Measurements from ENCODE around the gene DGKB.

DGKB gene

DNA sequence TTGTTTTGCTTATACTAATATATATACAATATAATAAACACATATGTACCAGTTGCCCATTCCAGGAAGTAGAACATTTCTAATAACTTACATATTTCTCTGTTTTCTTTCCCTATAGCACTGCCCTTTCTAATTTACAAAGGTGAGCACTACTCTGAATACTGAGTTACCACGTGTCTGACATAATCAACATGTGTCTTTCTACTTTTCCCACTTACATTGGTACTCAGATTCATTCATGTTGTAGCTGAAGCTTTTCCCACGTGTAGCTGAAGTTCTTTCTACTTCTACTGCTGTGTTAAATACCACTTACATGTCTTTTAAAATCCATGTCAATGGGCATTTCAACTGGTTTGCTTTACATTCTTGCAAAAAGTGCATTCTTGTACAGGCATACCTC, 317.3 kb downstream of the DGKB start:
- no peak overlapping the region for H3K4me3 ChIP-seq (replicated peaks; ENCODE audit: low read depth, low read length)
- DNase-seq (ENCODE audit: extremely low read depth, low read depth) = no peak
- TF ChIP-seq, protein P1, sequence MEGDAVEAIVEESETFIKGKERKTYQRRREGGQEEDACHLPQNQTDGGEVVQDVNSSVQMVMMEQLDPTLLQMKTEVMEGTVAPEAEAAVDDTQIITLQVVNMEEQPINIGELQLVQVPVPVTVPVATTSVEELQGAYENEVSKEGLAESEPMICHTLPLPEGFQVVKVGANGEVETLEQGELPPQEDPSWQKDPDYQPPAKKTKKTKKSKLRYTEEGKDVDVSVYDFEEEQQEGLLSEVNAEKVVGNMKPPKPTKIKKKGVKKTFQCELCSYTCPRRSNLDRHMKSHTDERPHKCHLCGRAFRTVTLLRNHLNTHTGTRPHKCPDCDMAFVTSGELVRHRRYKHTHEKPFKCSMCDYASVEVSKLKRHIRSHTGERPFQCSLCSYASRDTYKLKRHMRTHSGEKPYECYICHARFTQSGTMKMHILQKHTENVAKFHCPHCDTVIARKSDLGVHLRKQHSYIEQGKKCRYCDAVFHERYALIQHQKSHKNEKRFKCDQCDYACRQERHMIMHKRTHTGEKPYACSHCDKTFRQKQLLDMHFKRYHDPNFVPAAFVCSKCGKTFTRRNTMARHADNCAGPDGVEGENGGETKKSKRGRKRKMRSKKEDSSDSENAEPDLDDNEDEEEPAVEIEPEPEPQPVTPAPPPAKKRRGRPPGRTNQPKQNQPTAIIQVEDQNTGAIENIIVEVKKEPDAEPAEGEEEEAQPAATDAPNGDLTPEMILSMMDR (IDR thresholded peaks at IDR 0.05; ENCODE audit: low read depth, low read length, missing control alignments) = no peak

DNA sequence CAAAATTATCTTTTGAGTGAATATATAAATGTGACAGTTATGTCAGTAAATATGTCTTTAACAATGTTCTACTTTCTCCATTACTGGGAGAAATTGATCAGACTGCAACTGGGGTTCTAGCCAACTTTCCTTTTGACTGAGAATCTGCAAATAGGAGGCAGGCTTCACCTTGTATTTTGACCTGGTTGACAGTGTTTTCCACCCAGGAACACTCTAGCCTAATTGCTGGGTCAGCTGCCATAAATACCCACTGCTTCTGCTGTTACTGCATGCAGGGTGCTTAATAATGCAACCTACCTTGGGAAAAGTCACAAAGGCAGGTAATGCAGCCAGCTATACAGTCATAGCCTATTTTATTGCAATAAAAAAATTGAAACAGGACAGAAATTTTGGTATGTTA, 319.0 kb downstream of the DGKB start:
- TF ChIP-seq, protein P1 (IDR thresholded peaks at IDR 0.05; ENCODE audit: low read depth, low read length, missing control alignments) = no peak
- no peak overlapping the region for H3K4me3 ChIP-seq (replicated peaks; ENCODE audit: low read depth, low read length)
- no peak for DNase-seq (ENCODE audit: extremely low read depth, low read depth)

DNA sequence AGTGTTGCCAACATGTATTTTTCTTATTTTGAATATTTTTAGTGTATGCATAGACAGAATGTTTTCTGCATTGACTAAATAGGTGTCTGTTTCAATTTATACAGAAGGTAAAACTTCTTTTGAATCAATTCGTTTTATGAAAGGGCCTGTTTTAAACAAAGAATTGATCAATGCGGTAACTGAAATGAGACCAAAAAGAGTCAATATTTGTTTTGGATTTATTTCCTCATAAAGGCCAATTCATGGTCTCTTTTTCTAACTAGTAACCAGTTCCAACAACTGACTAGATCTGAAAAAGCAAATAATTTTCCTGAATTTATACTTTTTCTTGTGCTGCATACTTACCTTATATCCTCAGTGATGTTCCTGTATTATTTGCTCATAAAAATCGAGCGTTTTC, 320.5 kb downstream of the DGKB start:
- no peak overlapping the region for H3K4me3 ChIP-seq (replicated peaks; ENCODE audit: low read depth, low read length)
- no peak for DNase-seq (ENCODE audit: extremely low read depth, low read depth)
- TF ChIP-seq, protein P1 (IDR thresholded peaks at IDR 0.05; ENCODE audit: low read depth, low read length, missing control alignments) = no peak

DNA sequence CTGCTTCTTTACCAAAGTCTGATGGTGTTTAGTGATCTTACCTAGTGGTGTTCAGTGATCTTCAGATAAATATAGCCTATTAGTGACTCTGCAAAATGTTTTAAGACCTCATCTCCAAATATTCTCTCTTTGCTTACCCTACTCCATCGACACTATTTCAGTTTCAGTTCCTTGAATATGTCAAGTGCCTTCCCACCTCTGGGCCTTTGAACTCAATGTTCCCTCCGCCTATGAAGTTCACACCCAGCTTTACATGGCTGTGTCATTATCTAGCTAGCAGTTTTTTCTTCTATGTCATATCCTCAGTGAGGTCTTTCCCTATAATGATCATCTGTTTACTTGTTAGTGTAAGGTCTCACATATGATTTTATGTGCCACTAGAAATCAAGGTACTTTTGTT, 322.6 kb downstream of the DGKB start:
- TF ChIP-seq, protein P1 (IDR thresholded peaks at IDR 0.05; ENCODE audit: low read depth, low read length, missing control alignments) = no peak
- H3K4me3 ChIP-seq (replicated peaks; ENCODE audit: low read depth, low read length) = no peak overlapping the region
- DNase-seq (ENCODE audit: extremely low read depth, low read depth) = no peak

DNA sequence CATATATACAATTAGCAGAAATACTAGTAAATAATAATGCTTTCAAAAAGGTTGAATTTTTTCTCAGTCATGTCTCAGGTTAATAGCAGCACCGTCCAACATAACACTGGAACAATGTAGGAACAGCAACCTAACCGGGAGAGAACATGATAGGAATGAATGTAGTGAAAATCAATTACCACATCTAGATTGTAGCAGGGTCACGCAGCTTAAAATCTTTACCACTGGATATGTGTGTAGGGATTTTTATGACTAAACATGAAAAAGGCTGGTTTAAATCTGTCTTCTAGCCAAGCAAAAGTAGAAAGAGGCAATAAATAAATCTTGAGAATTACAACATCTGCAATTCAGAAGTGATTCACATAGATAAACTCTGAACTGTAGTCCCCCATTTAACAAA, 326.0 kb downstream of the DGKB start:
- TF ChIP-seq, protein P1 (IDR thresholded peaks at IDR 0.05; ENCODE audit: low read depth, low read length, missing control alignments) = no peak
- no peak overlapping the region for H3K4me3 ChIP-seq (replicated peaks; ENCODE audit: low read depth, low read length)

DNA sequence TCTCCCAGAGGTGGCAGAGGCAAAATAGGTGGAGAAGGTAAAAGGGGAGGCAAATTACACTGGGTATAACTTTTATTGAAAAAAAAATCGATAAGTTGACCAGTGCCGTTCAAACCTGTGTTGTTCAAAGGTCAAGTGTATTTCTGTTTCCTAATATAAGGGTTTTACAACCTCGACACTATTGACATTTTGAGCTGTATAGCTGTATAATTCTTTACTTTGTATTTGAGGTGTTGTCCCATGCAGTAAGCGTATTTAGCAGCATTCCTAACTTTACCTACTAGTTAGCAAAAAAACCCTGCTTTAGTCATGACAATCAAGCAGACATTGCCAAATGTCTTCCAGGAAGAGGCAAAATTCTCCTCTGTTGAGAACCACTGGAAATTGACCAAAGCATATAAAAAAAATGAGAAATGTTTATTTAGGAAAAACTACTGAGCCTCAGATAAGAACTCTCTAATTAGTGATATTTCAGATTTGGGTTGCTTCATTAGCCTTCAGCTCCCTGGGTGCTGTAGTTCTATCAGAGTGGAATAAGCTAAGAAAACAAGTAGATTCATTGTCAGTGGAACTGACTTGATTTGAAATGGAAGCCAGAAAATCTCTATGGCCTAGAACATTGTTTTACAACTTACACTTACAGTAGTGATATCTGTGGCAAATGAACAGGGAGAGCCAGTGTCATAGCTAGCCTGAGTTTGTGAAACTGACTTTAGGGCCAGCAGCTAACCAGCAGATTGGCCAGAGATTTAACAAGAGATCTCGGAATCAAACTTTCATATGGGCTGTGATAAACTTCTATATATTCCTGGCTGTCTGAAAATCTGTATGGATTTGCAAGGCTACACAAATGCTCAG, 331.6 kb downstream of the DGKB start:
- no peak overlapping the region for H3K4me3 ChIP-seq (replicated peaks; ENCODE audit: low read depth, low read length)
- TF ChIP-seq, protein P1 (IDR thresholded peaks at IDR 0.05; ENCODE audit: low read depth, low read length, missing control alignments) = no peak
- no peak for DNase-seq (ENCODE audit: extremely low read depth, low read depth)

More for the DNA sequence above, 326.0 kb downstream of the DGKB start:
- no peak for DNase-seq (ENCODE audit: extremely low read depth, low read depth)
